Liver (tissue), 9 donors: ENCODE measurements around the gene TBC1D9B. TPM values are rescaled to one million over a fixed set of nuclear protein-coding genes. Genes with fewer than 3 reads are reported as not detected.
A peak's percentile ranks its signal among the peaks of the same experiment; 100 is the strongest.

Experiments used
- DNase-seq: peaks from one replicate; pipeline ENCODE4 v3.0.0-alpha.2; 2017; ENCODE audit warnings: low spot score
- H3K27ac ChIP-seq, 2 donors: one replicate each; pipeline ENCODE4 v1.7.0; 2013; ENCODE audit warnings: inconsistent platforms in 2 of 2, low read length in 2 of 2, control low read depth in 1 of 2, low read depth in 1 of 2, mild to moderate bottlenecking in 1 of 2
- H3K27me3 ChIP-seq, 4 donors: one replicate each; pipeline versions ENCODE4 v1.6.1 to v1.7.0; 2013; ENCODE audit warnings: low read length in 3 of 4, inconsistent platforms in 1 of 4, mild to moderate bottlenecking in 1 of 4, moderate library complexity in 1 of 4; ENCODE audit not compliant: control insufficient read depth in 4 of 4, insufficient read depth in 4 of 4
- H3K36me3 ChIP-seq, 4 donors: one replicate each; pipeline versions ENCODE4 v1.6.1 to v1.7.0; 2013; ENCODE audit warnings: low read length in 3 of 4, mild to moderate bottlenecking in 3 of 4, low read depth in 1 of 4, moderate library complexity in 1 of 4; ENCODE audit not compliant: control insufficient read depth in 4 of 4, insufficient read depth in 3 of 4
- H3K4me1 ChIP-seq, 4 donors: one replicate each; pipeline versions ENCODE4 v1.6.1 to v1.7.0; 2013; ENCODE audit warnings: low read length in 3 of 4, mild to moderate bottlenecking in 3 of 4, moderate library complexity in 1 of 4; ENCODE audit not compliant: control insufficient read depth in 4 of 4, insufficient read depth in 4 of 4
- H3K4me3 ChIP-seq, 3 donors: one replicate each; pipeline versions ENCODE4 v1.6.1 to v1.7.0; 2013; ENCODE audit warnings: low read length in 3 of 3, control low read depth in 1 of 3, low read depth in 1 of 3, mild to moderate bottlenecking in 1 of 3
- H3K9ac ChIP-seq, 2 donors: one replicate each; pipeline ENCODE4 v1.7.0; 2013; ENCODE audit warnings: low read length in 2 of 2, mild to moderate bottlenecking in 2 of 2, moderate library complexity in 2 of 2, control low read depth in 1 of 2, low read depth in 1 of 2
- H3K9me3 ChIP-seq, 4 donors: one replicate each; pipeline versions ENCODE4 v1.6.1 to v1.7.0; 2013; ENCODE audit warnings: low read length in 3 of 4; ENCODE audit not compliant: control insufficient read depth in 4 of 4
- EGR1 ChIP-seq, 2 donors: IDR thresholded peaks; 2 replicates each; pipeline ENCODE4 v1.6.1; 2016 to 2018; ENCODE audit warnings: antibody characterized with exemption in 2 of 2, low read depth in 2 of 2
- GABPA ChIP-seq, 2 donors: IDR thresholded peaks in 1 of 2; conservative IDR thresholded peaks in 1 of 2; 2 replicates each; pipeline ENCODE4 v1.6.1; 2016; ENCODE audit warnings: antibody characterized with exemption in 2 of 2, mild to moderate bottlenecking in 1 of 2, moderate library complexity in 1 of 2
- HNF4A ChIP-seq, 2 donors: conservative IDR thresholded peaks; 2 replicates each; pipeline ENCODE4 v1.6.1; 2016; ENCODE audit warnings: antibody characterized with exemption in 2 of 2, mild to moderate bottlenecking in 2 of 2
- HNF4G ChIP-seq: IDR thresholded peaks from 2 replicates; pipeline ENCODE4 v1.6.1; 2016; ENCODE audit warnings: antibody characterized with exemption
- RAD21 ChIP-seq, 2 donors: IDR thresholded peaks; 2 replicates each; pipeline ENCODE4 v1.6.1; 2016; ENCODE audit warnings: antibody characterized with exemption in 2 of 2, mild to moderate bottlenecking in 2 of 2
- RXRA ChIP-seq, 2 donors: IDR thresholded peaks; 2 replicates each; pipeline ENCODE4 v1.6.1; 2017 to 2018; ENCODE audit warnings: antibody characterized with exemption in 2 of 2, mild to moderate bottlenecking in 1 of 2
- YY1 ChIP-seq: IDR thresholded peaks from 2 replicates; pipeline ENCODE4 v1.6.1; 2016; ENCODE audit warnings: antibody characterized with exemption, mild to moderate bottlenecking
- WGBS: extraction: QIAGEN DNeasy Blood & Tissue Kit; methylation state at CpG from one replicate; pipeline ENCODE4 v1.1.7; 2013; 5-methylcytosine and 5-hydroxymethylcytosine counted together
- polyA plus RNA-seq, 2 donors: library from polyadenylated mRNA; stranded (reverse) in 1 of 2; unstranded in 1 of 2; fragments of 200-250 nt in 1 of 2; fragments of >200 nt in 1 of 2; fragmentation: Nextera tagmentation in 1 of 2; extraction: Ambion mirVana in 1 of 2; gene quantifications; one replicate each; pipeline versions ENCODE4 v1.2.1 to v1.2.3, GENCODE V29; 2013 to 2015
- total RNA-seq, 2 donors: library from RNA; depleted of rRNA; stranded (reverse); fragments of >200 nt; gene quantifications; one replicate each; pipeline ENCODE4 v1.2.3, GENCODE V29; 2014
- TF ChIP-seq, protein P1 (sequence below): IDR thresholded peaks from 2 replicates; pipeline ENCODE4 v1.6.1; 2016; ENCODE audit warnings: antibody characterized with exemption
- TF ChIP-seq, protein P2 (sequence below): IDR thresholded peaks from 2 replicates; pipeline ENCODE4 v1.6.1; 2016; ENCODE audit warnings: antibody characterized with exemption
- TF ChIP-seq, protein P3 (sequence below): fragments of 150-350 bp; IDR thresholded peaks from 2 replicates; pipeline ENCODE4 v1.5.1; 2017; ENCODE audit warnings: improper control_type of control experiment, low read depth, low read length; ENCODE audit not compliant: missing input control
- donor health status: healthy.
- donor health status: healthy.
- donor health status: healthy.
- donor health status: healthy.
- donor health status: healthy.

The TBC1D9B gene
- total and polyA plus RNA-seq, 4 donors = 23.1 to 55.4 (median 38.7) TPM

DNA sequence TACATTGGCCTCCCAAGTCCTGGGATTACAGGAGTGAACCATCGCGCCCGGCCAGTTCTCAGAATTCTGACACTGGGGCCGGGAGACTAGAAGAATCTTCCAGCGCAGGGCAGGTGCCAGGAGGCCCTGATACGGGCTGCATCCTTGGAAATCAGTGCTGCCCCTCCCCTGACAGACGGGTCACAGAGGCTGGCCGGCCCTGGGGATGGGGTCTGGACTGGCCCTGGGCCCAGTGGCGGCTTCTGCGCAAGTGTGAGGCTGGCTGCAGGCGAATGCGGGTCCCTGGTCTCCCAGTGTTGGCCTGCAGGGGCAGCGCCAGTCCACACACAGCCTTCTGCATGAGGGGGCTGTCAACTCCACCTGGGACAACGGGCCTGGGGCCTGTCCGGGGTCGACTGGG, 831 bp upstream of the TBC1D9B start:
- no peak overlapping the region for H3K4me3 ChIP-seq
- no peaks in the 10 kb centered on the region for H3K27me3 ChIP-seq
- H3K27ac ChIP-seq = no peak overlapping the region
- peaks cover 4 to 16% (median 11%) of the 10 kb centered on the region in 4 donors for H3K4me1 ChIP-seq
- TF ChIP-seq, protein P1, sequence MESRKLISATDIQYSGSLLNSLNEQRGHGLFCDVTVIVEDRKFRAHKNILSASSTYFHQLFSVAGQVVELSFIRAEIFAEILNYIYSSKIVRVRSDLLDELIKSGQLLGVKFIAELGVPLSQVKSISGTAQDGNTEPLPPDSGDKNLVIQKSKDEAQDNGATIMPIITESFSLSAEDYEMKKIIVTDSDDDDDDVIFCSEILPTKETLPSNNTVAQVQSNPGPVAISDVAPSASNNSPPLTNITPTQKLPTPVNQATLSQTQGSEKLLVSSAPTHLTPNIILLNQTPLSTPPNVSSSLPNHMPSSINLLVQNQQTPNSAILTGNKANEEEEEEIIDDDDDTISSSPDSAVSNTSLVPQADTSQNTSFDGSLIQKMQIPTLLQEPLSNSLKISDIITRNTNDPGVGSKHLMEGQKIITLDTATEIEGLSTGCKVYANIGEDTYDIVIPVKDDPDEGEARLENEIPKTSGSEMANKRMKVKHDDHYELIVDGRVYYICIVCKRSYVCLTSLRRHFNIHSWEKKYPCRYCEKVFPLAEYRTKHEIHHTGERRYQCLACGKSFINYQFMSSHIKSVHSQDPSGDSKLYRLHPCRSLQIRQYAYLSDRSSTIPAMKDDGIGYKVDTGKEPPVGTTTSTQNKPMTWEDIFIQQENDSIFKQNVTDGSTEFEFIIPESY = no peak
- no peak for TF ChIP-seq RXRA (IDR thresholded peaks at IDR 0.05)
- TF ChIP-seq RAD21 (IDR thresholded peaks at IDR 0.05) = no peak
- TF ChIP-seq GABPA (IDR thresholded peaks at IDR 0.05 in 1 of 2, conservative IDR thresholded peaks at IDR 0.05 in 1 of 2) = no peak
- no peak for TF ChIP-seq HNF4A (conservative IDR thresholded peaks at IDR 0.05)
- TF ChIP-seq HNF4G = no peak
- H3K9me3 ChIP-seq = no peaks in the 10 kb centered on the region
- peaks cover 0 to 9% (median 2%) of the 10 kb centered on the region in 4 donors for H3K36me3 ChIP-seq
- DNase-seq = no peak
- WGBS = 89% methylated on average over 16 of the region's 16 CpGs
- peak overlapping the region in 1 of 2 donors; percentile 28 for H3K9ac ChIP-seq

DNA sequence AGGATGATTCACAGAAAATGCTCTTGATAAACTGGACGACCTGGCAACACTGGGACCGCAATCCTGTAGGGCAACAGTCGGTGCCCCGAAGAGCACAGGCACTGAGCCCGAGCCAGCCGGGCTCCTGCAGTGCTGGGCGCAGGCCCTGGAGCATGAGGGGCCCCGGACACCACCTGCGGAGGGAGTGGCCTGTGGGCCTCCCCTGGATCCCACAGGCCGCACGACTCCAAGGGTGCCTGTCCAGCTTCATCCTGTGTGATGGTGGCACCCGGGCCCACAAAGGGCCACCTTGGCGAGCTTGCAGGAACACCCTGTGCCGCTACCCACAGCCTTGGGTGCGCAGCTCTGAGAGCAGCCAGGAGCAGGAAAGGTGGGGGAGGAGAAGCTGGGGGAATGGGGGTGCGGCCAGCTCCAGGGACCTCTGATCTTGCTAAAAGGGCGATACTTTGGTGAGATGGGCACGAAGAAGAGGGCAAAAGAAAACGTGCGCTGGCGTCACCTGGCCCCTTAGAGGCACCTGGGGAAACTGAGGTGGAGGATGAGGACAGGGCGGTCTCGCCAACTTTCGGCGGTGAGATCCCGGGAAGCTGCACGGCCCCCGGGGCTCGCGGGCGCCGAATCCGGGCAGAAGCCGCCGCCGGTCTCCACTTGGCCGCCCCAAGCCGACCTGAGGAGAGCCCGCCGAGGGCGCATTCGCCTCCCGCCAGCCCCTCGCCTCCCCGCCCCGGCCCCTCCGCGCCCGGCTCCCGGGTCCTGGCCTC, 722 bp downstream of the TBC1D9B start:
- 14% methylated on average over 50 of the region's 50 CpGs for WGBS
- H3K9ac ChIP-seq = peak overlapping the region; percentile 39 to 72
- peak; percentile 38 for DNase-seq
- peaks cover 4 to 16% (median 11%) of the 10 kb centered on the region in 4 donors for H3K4me1 ChIP-seq
- no peaks in the 10 kb centered on the region for H3K9me3 ChIP-seq
- H3K36me3 ChIP-seq = peaks cover 2 to 23% (median 8%) of the 10 kb centered on the region in 4 donors
- peak overlapping the region; percentile 38 to 85 (median 84) for H3K4me3 ChIP-seq
- peak in 1 of 2 donors; percentile 4 for TF ChIP-seq RAD21 (IDR thresholded peaks at IDR 0.05)
- TF ChIP-seq YY1 = no peak
- H3K27me3 ChIP-seq = no peaks in the 10 kb centered on the region
- H3K27ac ChIP-seq = peak overlapping the region; percentile 29 to 35

DNA sequence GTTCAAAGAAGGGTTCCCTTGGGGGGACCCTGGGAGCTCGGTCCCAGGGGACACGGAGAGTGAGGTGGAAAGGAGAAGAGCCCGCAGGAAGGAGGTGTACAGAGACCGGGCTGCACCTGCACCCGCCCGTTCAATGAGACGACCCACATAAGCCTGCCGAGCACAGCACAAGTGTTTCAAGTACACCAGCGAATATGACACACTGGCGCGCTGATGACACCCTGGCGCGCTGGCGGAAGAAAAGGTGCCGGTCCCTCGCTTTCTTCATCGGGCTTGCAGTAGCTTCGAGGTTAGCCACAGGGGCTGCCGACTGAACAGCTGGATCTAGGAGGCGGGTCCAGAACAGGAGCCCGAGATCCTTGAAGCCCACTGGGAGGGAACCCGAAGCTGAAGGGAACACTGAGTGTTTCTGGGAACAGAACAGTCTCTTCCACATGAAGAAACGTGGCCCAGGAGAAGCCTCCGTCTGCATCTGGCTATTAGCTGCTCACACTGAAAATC, 1.4 kb downstream of the TBC1D9B start:
- H3K27ac ChIP-seq = peak overlapping the region in 1 of 2 donors; percentile 35
- H3K4me1 ChIP-seq = peaks cover 4 to 16% (median 11%) of the 10 kb centered on the region in 4 donors
- H3K4me3 ChIP-seq = no peak overlapping the region
- H3K9ac ChIP-seq = no peak overlapping the region
- peaks cover 2 to 23% (median 8%) of the 10 kb centered on the region in 4 donors for H3K36me3 ChIP-seq
- no peak for DNase-seq
- H3K27me3 ChIP-seq = no peaks in the 10 kb centered on the region
- TF ChIP-seq, protein P2, sequence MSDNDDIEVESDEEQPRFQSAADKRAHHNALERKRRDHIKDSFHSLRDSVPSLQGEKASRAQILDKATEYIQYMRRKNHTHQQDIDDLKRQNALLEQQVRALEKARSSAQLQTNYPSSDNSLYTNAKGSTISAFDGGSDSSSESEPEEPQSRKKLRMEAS = no peak
- TF ChIP-seq EGR1 (IDR thresholded peaks at IDR 0.05; ENCODE audit: low read depth in 2 of 2) (no peak), YY1 (no peak)
- 89% methylated on average over 24 of the region's 24 CpGs for WGBS
- no peaks in the 10 kb centered on the region for H3K9me3 ChIP-seq

DNA sequence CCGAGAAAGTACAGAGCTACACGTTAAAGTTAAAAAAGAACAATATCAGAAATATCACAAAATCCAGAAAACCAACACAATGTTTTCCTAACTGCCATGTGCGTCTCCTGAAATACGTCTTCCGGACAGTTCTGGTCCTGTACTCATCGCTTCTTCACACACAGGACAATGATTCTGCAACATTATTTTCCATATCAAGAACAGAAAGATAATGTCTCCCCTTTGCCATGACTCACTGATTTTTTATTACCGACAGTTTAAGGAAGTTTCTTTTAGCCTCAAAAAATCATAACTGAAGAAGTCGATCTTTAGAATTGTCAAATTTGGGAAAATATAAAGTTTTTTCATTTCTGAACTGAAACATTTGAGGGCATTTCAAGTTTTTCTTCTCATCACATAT, 2.5 kb downstream of the TBC1D9B start:
- Histone ChIP-seq H3K36me3 (peaks cover 4 to 26% (median 9%) of the 10 kb centered on the region in 4 donors), H3K27me3 (no peaks in the 10 kb centered on the region), H3K9ac (no peak overlapping the region), H3K9me3 (no peaks in the 10 kb centered on the region), H3K27ac (no peak overlapping the region), H3K4me1 (peaks cover 4 to 16% (median 11%) of the 10 kb centered on the region in 4 donors), H3K4me3 (no peak overlapping the region)
- WGBS = 86% methylated on average over 8 of the region's 8 CpGs
- DNase-seq = no peak
- TF ChIP-seq, protein P3, sequence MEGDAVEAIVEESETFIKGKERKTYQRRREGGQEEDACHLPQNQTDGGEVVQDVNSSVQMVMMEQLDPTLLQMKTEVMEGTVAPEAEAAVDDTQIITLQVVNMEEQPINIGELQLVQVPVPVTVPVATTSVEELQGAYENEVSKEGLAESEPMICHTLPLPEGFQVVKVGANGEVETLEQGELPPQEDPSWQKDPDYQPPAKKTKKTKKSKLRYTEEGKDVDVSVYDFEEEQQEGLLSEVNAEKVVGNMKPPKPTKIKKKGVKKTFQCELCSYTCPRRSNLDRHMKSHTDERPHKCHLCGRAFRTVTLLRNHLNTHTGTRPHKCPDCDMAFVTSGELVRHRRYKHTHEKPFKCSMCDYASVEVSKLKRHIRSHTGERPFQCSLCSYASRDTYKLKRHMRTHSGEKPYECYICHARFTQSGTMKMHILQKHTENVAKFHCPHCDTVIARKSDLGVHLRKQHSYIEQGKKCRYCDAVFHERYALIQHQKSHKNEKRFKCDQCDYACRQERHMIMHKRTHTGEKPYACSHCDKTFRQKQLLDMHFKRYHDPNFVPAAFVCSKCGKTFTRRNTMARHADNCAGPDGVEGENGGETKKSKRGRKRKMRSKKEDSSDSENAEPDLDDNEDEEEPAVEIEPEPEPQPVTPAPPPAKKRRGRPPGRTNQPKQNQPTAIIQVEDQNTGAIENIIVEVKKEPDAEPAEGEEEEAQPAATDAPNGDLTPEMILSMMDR = no peak
